Activated B cell treated with CpG ODN at 0.5 μM for 24 hours (primary cell): Measurements from ENCODE around the gene TACO1. TPM values are rescaled to one million over a fixed set of nuclear protein-coding genes. Genes with fewer than 3 reads are reported as not detected.

Experiments
- ATAC-seq: fragments of 200-7000 bp; cut with Tn5 transposase; one replicate; pipeline ENCODE4 v1.10.0; 2021; ENCODE audit warnings: low read depth, mild to moderate bottlenecking, moderate library complexity
- CTCF ChIA-PET: fragments of 350-600 bp; sonication (Branson Sonifier 250); formaldehyde crosslinking; loops from one replicate; lab custom pipeline; 2021; ENCODE audit warnings: antibody characterized with exemption; lab: Charles Lee
- POLR2A ChIA-PET: fragments of 350-600 bp; sonication (Branson Sonifier 250); formaldehyde crosslinking; loops from one replicate; lab custom pipeline; 2021; ENCODE audit warnings: antibody characterized with exemption; lab: Charles Lee
- DNase-seq: peaks from one replicate; pipeline ENCODE4 v3.0.0; 2022
- H3K27ac Mint-ChIP-seq: one replicate; pipeline ENCODE4 v1.8.0; 2020; ENCODE audit warnings: mixed read lengths
- H3K27me3 Mint-ChIP-seq: one replicate; pipeline ENCODE4 v1.8.0; 2021; ENCODE audit warnings: mixed read lengths
- H3K36me3 Mint-ChIP-seq: one replicate; pipeline ENCODE4 v1.8.0; 2021; ENCODE audit warnings: low read depth, mixed read lengths
- H3K4me1 Mint-ChIP-seq: one replicate; pipeline ENCODE4 v1.8.0; 2021; ENCODE audit warnings: mixed read lengths
- H3K4me3 Mint-ChIP-seq: one replicate; pipeline ENCODE4 v1.8.0; 2020; ENCODE audit warnings: mild to moderate bottlenecking, mixed read lengths
- H3K9me3 Mint-ChIP-seq: one replicate; pipeline ENCODE4 v1.8.0; 2020; ENCODE audit warnings: mixed read lengths
- CTCF ChIP-seq: fragments of 200-600 bp; IDR thresholded peaks from one replicate; pipeline ENCODE4 v1.8.0; 2022; ENCODE audit warnings: antibody characterized with exemption, mild to moderate bottlenecking
- intact Hi-C: fragments of 100-400 bp; cut with micrococcal nuclease; formaldehyde crosslinking; loops from one replicate; pipeline ENCODE4 v1.15.1; 2024
- total RNA-seq: library from RNA; stranded (reverse); gene quantifications from 2 replicates; pipeline ENCODE4 v1.2.3, GENCODE V29; 2022

TACO1 gene
- total RNA-seq, 1 donor from 2014 or later: 19.1 TPM

- POLR2A ChIA-PET: interaction anchor here (1.0 kb wide), 1 partner anchor 17 kb away, joined by 3 read pairs; no protein-coding TSS in a partner anchor
Measured at GRCh38 chr17:63568563-63568962, 32.1 kb upstream of the TACO1 start.

GRCh38 chr17:63571632-63572310, 28.9 kb upstream of the TACO1 start:
- ChIA-PET CTCF (interaction anchor here (1.0 kb wide), 1 partner anchor 93 kb away, joined by 3 read pairs; no protein-coding TSS in a partner anchor), POLR2A (no interaction called here)
- DNase-seq (no peak), ATAC-seq (no peak)
- Mint-ChIP-seq H3K27me3 (no peaks in the 10 kb centered on the region), H3K4me3 (no peak overlapping the region), H3K4me1 (peaks cover 23% of the 10 kb centered on the region), H3K36me3 (peaks cover 33% of the 10 kb centered on the region), H3K27ac (no peak overlapping the region), H3K9me3 (no peaks in the 10 kb centered on the region)
- TF ChIP-seq CTCF: no peak
- intact Hi-C loops: no loop called here

More at GRCh38 chr17:63568563-63568962, 32.1 kb upstream of the TACO1 start:
- CTCF ChIA-PET: interaction anchor here (1.2 kb wide), 1 partner anchor 143 kb away, joined by 5 read pairs; no protein-coding TSS in a partner anchor
- Mint-ChIP-seq H3K27ac (no peak overlapping the region), H3K4me3 (no peak overlapping the region), H3K36me3 (peaks cover 28% of the 10 kb centered on the region), H3K4me1 (peaks cover 19% of the 10 kb centered on the region), H3K9me3 (no peaks in the 10 kb centered on the region), H3K27me3 (no peaks in the 10 kb centered on the region)
- DNase-seq (no peak), ATAC-seq (no peak)
- no peak for TF ChIP-seq CTCF
- intact Hi-C loops: no loop called here

- peaks cover 20% of the 10 kb centered on the region for H3K4me1 Mint-ChIP-seq
- CTCF ChIA-PET: no interaction called here
- H3K27ac Mint-ChIP-seq: no peak overlapping the region
- peaks cover 37% of the 10 kb centered on the region for H3K36me3 Mint-ChIP-seq
- intact Hi-C loops: no loop called here
- TF ChIP-seq CTCF: no peak
- H3K27me3 Mint-ChIP-seq: no peaks in the 10 kb centered on the region
- DNase-seq (no peak), ATAC-seq (no peak)
- POLR2A ChIA-PET: interaction anchor here (0.7 kb wide), 1 partner anchor 120 kb away, joined by 5 read pairs; no protein-coding TSS in a partner anchor
- no peak overlapping the region for H3K4me3 Mint-ChIP-seq
- H3K9me3 Mint-ChIP-seq: no peaks in the 10 kb centered on the region
Measured at GRCh38 chr17:63573634-63574033, 27.1 kb upstream of the TACO1 start.

GRCh38 chr17:63578027-63578768, 22.5 kb upstream of the TACO1 start:
- intact Hi-C loops: no loop called here
- Mint-ChIP-seq H3K27me3 (no peaks in the 10 kb centered on the region), H3K4me3 (no peak overlapping the region), H3K4me1 (peaks cover 8% of the 10 kb centered on the region), H3K9me3 (no peaks in the 10 kb centered on the region), H3K36me3 (peaks cover 67% of the 10 kb centered on the region), H3K27ac (no peak overlapping the region)
- ChIA-PET POLR2A (no interaction called here), CTCF (interaction anchor here (1.2 kb wide), 1 partner anchor 34 kb away, joined by 4 read pairs; no protein-coding TSS in a partner anchor)
- ATAC-seq: no peak
- DNase-seq: no peak
- no peak for TF ChIP-seq CTCF

- Mint-ChIP-seq H3K36me3 (peaks cover 71% of the 10 kb centered on the region), H3K27me3 (no peaks in the 10 kb centered on the region), H3K9me3 (no peaks in the 10 kb centered on the region), H3K27ac (no peak overlapping the region), H3K4me1 (peaks cover 8% of the 10 kb centered on the region), H3K4me3 (no peak overlapping the region)
- no peak for DNase-seq
- no peak for ATAC-seq
- intact Hi-C loops: no loop called here
- CTCF ChIA-PET: interaction anchor here (0.9 to 1.2 kb wide), 2 partner anchors 34 to 132 kb away, joined by 3 to 4 read pairs; no protein-coding TSS in a partner anchor
- no peak for TF ChIP-seq CTCF
- POLR2A ChIA-PET: no interaction called here
Measured at GRCh38 chr17:63578769-63579111, 22.0 kb upstream of the TACO1 start.
